Liver (tissue), 9 donors: ENCODE results near the gene SLC38A10. TPM values are rescaled to one million over a fixed set of nuclear protein-coding genes. Genes with fewer than 3 reads are reported as not detected.
A peak's percentile ranks its signal among the peaks of the same experiment; 100 is the strongest.

ENCODE experiments used
- DNase-seq: peaks from one replicate; pipeline ENCODE4 v3.0.0-alpha.2; 2017; ENCODE audit warnings: low spot score
- H3K27ac ChIP-seq, 2 donors: one replicate each; pipeline ENCODE4 v1.7.0; 2013; ENCODE audit warnings: inconsistent platforms in 2 of 2, low read length in 2 of 2, control low read depth in 1 of 2, low read depth in 1 of 2, mild to moderate bottlenecking in 1 of 2
- H3K27me3 ChIP-seq, 4 donors: one replicate each; pipeline versions ENCODE4 v1.6.1 to v1.7.0; 2013; ENCODE audit warnings: low read length in 3 of 4, inconsistent platforms in 1 of 4, mild to moderate bottlenecking in 1 of 4, moderate library complexity in 1 of 4; ENCODE audit not compliant: control insufficient read depth in 4 of 4, insufficient read depth in 4 of 4
- H3K36me3 ChIP-seq, 4 donors: one replicate each; pipeline versions ENCODE4 v1.6.1 to v1.7.0; 2013; ENCODE audit warnings: low read length in 3 of 4, mild to moderate bottlenecking in 3 of 4, low read depth in 1 of 4, moderate library complexity in 1 of 4; ENCODE audit not compliant: control insufficient read depth in 4 of 4, insufficient read depth in 3 of 4
- H3K4me1 ChIP-seq, 4 donors: one replicate each; pipeline versions ENCODE4 v1.6.1 to v1.7.0; 2013; ENCODE audit warnings: low read length in 3 of 4, mild to moderate bottlenecking in 3 of 4, moderate library complexity in 1 of 4; ENCODE audit not compliant: control insufficient read depth in 4 of 4, insufficient read depth in 4 of 4
- H3K4me3 ChIP-seq, 3 donors: one replicate each; pipeline versions ENCODE4 v1.6.1 to v1.7.0; 2013; ENCODE audit warnings: low read length in 3 of 3, control low read depth in 1 of 3, low read depth in 1 of 3, mild to moderate bottlenecking in 1 of 3
- H3K9ac ChIP-seq, 2 donors: one replicate each; pipeline ENCODE4 v1.7.0; 2013; ENCODE audit warnings: low read length in 2 of 2, mild to moderate bottlenecking in 2 of 2, moderate library complexity in 2 of 2, control low read depth in 1 of 2, low read depth in 1 of 2
- H3K9me3 ChIP-seq, 4 donors: one replicate each; pipeline versions ENCODE4 v1.6.1 to v1.7.0; 2013; ENCODE audit warnings: low read length in 3 of 4; ENCODE audit not compliant: control insufficient read depth in 4 of 4
- EGR1 ChIP-seq, 2 donors: IDR thresholded peaks; 2 replicates each; pipeline ENCODE4 v1.6.1; 2016 to 2018; ENCODE audit warnings: antibody characterized with exemption in 2 of 2, low read depth in 2 of 2
- FOXA1 ChIP-seq: IDR thresholded peaks from 2 replicates; pipeline ENCODE4 v1.6.1; 2016; ENCODE audit warnings: antibody characterized with exemption
- GABPA ChIP-seq, 2 donors: IDR thresholded peaks in 1 of 2; conservative IDR thresholded peaks in 1 of 2; 2 replicates each; pipeline ENCODE4 v1.6.1; 2016; ENCODE audit warnings: antibody characterized with exemption in 2 of 2, mild to moderate bottlenecking in 1 of 2, moderate library complexity in 1 of 2
- JUND ChIP-seq, 2 donors: IDR thresholded peaks; 2 replicates each; pipeline ENCODE4 v1.6.1; 2016; ENCODE audit warnings: antibody characterized with exemption in 2 of 2
- RAD21 ChIP-seq, 2 donors: IDR thresholded peaks; 2 replicates each; pipeline ENCODE4 v1.6.1; 2016; ENCODE audit warnings: antibody characterized with exemption in 2 of 2, mild to moderate bottlenecking in 2 of 2
- TAF1 ChIP-seq: conservative IDR thresholded peaks from 2 replicates; pipeline ENCODE4 v1.6.1; 2016; ENCODE audit warnings: antibody characterized with exemption, mild to moderate bottlenecking
- YY1 ChIP-seq: IDR thresholded peaks from 2 replicates; pipeline ENCODE4 v1.6.1; 2016; ENCODE audit warnings: antibody characterized with exemption, mild to moderate bottlenecking
- WGBS: extraction: QIAGEN DNeasy Blood & Tissue Kit; methylation state at CpG from one replicate; pipeline ENCODE4 v1.1.7; 2013; 5-methylcytosine and 5-hydroxymethylcytosine counted together
- polyA plus RNA-seq, 2 donors: library from polyadenylated mRNA; stranded (reverse) in 1 of 2; unstranded in 1 of 2; fragments of 200-250 nt in 1 of 2; fragments of >200 nt in 1 of 2; fragmentation: Nextera tagmentation in 1 of 2; extraction: Ambion mirVana in 1 of 2; gene quantifications; one replicate each; pipeline versions ENCODE4 v1.2.1 to v1.2.3, GENCODE V29; 2013 to 2015
- total RNA-seq, 2 donors: library from RNA; depleted of rRNA; stranded (reverse); fragments of >200 nt; gene quantifications; one replicate each; pipeline ENCODE4 v1.2.3, GENCODE V29; 2014
- TF ChIP-seq, protein P1 (sequence below): IDR thresholded peaks from 2 replicates; pipeline ENCODE4 v1.6.1; 2016; ENCODE audit warnings: antibody characterized with exemption
- TF ChIP-seq, protein P2 (sequence below): IDR thresholded peaks from 2 replicates; pipeline ENCODE4 v1.6.1; 2016; ENCODE audit warnings: antibody characterized with exemption, mild to moderate bottlenecking
- TF ChIP-seq, protein P3 (sequence below): IDR thresholded peaks from 2 replicates; pipeline ENCODE4 v1.6.1; 2016; ENCODE audit warnings: antibody characterized with exemption
- TF ChIP-seq, protein P4 (sequence below): fragments of 150-350 bp; IDR thresholded peaks from 2 replicates; pipeline ENCODE4 v1.5.1; 2017; ENCODE audit warnings: improper control_type of control experiment, low read depth, low read length; ENCODE audit not compliant: missing input control
- donor health status: healthy.
- donor health status: healthy.
- donor health status: healthy.
- donor health status: healthy.
- donor health status: healthy.

SLC38A10 gene
- total and polyA plus RNA-seq, 4 donors, result 29.3 to 117 (median 54.7) TPM

DNA sequence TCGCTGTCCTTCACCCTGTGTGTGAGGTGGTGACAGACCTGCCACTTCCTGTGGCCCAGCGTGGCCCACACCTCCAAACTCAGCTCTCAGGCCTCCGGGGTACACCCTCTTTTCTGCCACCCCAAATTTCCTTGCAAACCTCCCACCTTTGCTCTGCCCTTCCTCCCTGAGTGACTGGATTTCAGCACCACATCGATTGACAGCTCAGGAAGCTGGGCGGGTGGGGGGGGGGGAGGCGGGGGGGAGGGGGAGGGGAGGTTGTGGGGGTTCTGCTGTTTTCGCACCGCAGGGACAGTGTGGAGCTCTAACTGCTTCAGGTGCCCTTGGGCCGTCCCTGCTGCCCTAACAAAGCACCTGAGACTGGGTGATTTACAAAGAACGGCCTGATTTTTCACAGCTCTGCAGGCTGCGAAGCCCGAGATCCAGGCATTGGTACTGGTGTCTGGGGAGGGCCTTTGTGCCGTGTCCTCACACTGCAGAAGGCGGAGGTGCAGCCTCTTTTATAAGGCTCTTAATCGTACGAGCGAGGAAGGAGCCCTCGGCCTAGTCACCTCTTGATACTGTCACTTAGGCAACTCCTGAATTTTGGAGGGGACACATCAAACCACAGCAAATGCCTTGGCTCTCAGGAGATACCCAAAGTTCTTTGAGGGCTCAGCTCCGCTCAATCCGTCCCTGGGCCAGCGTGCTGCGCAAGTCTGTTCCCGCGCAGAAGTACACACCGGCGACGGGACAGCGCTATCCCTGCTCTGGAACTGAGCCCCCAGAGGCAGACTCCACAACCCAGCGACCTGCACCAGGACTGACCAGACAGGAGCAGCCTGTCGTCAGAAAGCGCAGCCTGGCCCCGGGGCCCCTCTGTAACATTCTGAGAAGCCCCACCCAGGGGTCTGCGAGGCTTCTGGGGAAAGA lies 52.4 kb downstream of the SLC38A10 start:
- no peaks in the 10 kb centered on the region for H3K27me3 ChIP-seq
- H3K27ac ChIP-seq, result no peak overlapping the region
- no peak overlapping the region for H3K9ac ChIP-seq
- H3K9me3 ChIP-seq, result no peaks in the 10 kb centered on the region
- peaks cover 6 to 27% (median 18%) of the 10 kb centered on the region in 4 donors for H3K4me1 ChIP-seq
- 76% methylated on average over 33 of the region's 33 CpGs for WGBS
- TF ChIP-seq JUND (IDR thresholded peaks at IDR 0.05) (no peak), YY1 (no peak), GABPA (IDR thresholded peaks at IDR 0.05 in 1 of 2, conservative IDR thresholded peaks at IDR 0.05 in 1 of 2) (no peak), TAF1 (no peak), FOXA1 (no peak), EGR1 (IDR thresholded peaks at IDR 0.05; ENCODE audit: low read depth in 2 of 2) (no peak)
- TF ChIP-seq, protein P1, sequence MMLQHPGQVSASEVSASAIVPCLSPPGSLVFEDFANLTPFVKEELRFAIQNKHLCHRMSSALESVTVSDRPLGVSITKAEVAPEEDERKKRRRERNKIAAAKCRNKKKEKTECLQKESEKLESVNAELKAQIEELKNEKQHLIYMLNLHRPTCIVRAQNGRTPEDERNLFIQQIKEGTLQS, result no peak
- TF ChIP-seq, protein P2, sequence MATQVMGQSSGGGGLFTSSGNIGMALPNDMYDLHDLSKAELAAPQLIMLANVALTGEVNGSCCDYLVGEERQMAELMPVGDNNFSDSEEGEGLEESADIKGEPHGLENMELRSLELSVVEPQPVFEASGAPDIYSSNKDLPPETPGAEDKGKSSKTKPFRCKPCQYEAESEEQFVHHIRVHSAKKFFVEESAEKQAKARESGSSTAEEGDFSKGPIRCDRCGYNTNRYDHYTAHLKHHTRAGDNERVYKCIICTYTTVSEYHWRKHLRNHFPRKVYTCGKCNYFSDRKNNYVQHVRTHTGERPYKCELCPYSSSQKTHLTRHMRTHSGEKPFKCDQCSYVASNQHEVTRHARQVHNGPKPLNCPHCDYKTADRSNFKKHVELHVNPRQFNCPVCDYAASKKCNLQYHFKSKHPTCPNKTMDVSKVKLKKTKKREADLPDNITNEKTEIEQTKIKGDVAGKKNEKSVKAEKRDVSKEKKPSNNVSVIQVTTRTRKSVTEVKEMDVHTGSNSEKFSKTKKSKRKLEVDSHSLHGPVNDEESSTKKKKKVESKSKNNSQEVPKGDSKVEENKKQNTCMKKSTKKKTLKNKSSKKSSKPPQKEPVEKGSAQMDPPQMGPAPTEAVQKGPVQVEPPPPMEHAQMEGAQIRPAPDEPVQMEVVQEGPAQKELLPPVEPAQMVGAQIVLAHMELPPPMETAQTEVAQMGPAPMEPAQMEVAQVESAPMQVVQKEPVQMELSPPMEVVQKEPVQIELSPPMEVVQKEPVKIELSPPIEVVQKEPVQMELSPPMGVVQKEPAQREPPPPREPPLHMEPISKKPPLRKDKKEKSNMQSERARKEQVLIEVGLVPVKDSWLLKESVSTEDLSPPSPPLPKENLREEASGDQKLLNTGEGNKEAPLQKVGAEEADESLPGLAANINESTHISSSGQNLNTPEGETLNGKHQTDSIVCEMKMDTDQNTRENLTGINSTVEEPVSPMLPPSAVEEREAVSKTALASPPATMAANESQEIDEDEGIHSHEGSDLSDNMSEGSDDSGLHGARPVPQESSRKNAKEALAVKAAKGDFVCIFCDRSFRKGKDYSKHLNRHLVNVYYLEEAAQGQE, result peak; percentile 34
- no peak for DNase-seq
- no peak overlapping the region for H3K4me3 ChIP-seq
- peaks cover 0 to 5% (median 2%) of the 10 kb centered on the region in 4 donors for H3K36me3 ChIP-seq

DNA sequence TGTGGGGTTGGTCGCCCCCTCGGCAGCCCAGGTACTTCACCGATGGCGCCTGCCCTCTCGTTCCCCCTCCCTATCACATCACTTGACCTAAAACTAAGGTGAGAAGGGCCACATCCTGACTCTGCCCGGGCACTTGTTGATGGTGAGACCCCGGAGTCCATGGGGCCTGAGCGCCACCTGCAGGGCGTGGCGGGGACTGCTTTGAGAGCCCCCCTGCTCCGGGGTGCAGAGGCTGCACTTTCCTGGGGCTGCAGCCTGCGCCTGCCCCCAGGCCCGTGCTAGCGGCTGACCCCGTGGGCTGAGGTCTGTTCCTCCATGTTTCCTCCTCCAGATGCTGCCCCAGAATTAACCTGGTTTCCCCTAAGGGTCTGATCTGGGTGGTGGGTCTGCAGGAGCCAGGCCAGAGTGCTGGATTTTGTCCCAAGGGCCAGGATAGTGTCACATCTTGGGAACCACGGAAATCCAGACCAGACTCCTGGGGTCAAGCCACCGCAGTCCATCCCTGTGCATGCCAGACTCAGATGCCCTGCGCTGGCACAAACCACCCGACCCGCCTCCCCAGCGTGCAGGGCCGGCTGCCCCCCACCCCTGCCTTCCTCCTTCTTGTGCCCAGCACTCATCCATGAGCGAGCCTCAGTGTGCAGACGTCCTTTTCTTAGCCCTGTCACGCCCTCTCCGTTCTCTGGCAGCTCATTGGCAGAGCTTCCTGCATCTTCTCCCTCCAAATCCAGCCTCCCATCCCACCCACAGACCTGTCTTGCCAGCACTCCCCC lies 53.3 kb downstream of the SLC38A10 start:
- WGBS, result 57% methylated on average over 26 of the region's 26 CpGs
- Histone ChIP-seq H3K4me3 (no peak overlapping the region), H3K36me3 (peaks cover 0 to 5% (median 0%) of the 10 kb centered on the region in 4 donors), H3K4me1 (peaks cover 6 to 35% (median 26%) of the 10 kb centered on the region in 4 donors), H3K27ac (no peak overlapping the region), H3K9ac (no peak overlapping the region), H3K9me3 (no peaks in the 10 kb centered on the region), H3K27me3 (no peaks in the 10 kb centered on the region)
- DNase-seq, result peak; percentile 74
- TF ChIP-seq, protein P3, sequence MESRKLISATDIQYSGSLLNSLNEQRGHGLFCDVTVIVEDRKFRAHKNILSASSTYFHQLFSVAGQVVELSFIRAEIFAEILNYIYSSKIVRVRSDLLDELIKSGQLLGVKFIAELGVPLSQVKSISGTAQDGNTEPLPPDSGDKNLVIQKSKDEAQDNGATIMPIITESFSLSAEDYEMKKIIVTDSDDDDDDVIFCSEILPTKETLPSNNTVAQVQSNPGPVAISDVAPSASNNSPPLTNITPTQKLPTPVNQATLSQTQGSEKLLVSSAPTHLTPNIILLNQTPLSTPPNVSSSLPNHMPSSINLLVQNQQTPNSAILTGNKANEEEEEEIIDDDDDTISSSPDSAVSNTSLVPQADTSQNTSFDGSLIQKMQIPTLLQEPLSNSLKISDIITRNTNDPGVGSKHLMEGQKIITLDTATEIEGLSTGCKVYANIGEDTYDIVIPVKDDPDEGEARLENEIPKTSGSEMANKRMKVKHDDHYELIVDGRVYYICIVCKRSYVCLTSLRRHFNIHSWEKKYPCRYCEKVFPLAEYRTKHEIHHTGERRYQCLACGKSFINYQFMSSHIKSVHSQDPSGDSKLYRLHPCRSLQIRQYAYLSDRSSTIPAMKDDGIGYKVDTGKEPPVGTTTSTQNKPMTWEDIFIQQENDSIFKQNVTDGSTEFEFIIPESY, result no peak
- TF ChIP-seq RAD21 (IDR thresholded peaks at IDR 0.05), result peak in 1 of 2 donors; percentile 85
- TF ChIP-seq, protein P4, sequence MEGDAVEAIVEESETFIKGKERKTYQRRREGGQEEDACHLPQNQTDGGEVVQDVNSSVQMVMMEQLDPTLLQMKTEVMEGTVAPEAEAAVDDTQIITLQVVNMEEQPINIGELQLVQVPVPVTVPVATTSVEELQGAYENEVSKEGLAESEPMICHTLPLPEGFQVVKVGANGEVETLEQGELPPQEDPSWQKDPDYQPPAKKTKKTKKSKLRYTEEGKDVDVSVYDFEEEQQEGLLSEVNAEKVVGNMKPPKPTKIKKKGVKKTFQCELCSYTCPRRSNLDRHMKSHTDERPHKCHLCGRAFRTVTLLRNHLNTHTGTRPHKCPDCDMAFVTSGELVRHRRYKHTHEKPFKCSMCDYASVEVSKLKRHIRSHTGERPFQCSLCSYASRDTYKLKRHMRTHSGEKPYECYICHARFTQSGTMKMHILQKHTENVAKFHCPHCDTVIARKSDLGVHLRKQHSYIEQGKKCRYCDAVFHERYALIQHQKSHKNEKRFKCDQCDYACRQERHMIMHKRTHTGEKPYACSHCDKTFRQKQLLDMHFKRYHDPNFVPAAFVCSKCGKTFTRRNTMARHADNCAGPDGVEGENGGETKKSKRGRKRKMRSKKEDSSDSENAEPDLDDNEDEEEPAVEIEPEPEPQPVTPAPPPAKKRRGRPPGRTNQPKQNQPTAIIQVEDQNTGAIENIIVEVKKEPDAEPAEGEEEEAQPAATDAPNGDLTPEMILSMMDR, result peak; percentile 61
